ENCODE data around the gene STAT2. TPM values are rescaled to one million over a fixed set of nuclear protein-coding genes. Genes with fewer than 3 reads are reported as not detected.
A peak's percentile ranks its signal among the peaks of the same experiment; 100 is the strongest.

Gene STAT2
- total and polyA plus RNA-seq, 8 donors, result 25.5 to 88.5 (median 44.2) TPM

GRCh38 chr12:56307221-56307965 lies 52.5 kb downstream of the STAT2 start:
- 94 to 96% methylated on average over 7 of the region's 7 CpGs for WGBS, 2 donors
- Histone ChIP-seq H3K27me3 (no peaks in the 10 kb centered on the region), H3K27ac (no peak overlapping the region), H3K4me3 (no peak overlapping the region), H3K36me3 (peaks cover 0 to 7% (median 5%) of the 10 kb centered on the region in 3 donors), H3K9me3 (no peaks in the 10 kb centered on the region), H3K4me1 (no peaks in the 10 kb centered on the region)
- DNase-seq (no peak), FAIRE-seq (no peak), ATAC-seq (no peak)
- intact Hi-C loops (cut with DNase I), result no loop called here
- TF ChIP-seq CTCF (IDR thresholded peaks at IDR 0.05), result no peak

GRCh38 chr12:56304872-56305590 lies 54.9 kb downstream of the STAT2 start:
- Histone ChIP-seq H3K27ac (no peak overlapping the region), H3K4me1 (peaks cover 0 to 5% (median 3%) of the 10 kb centered on the region in 3 donors), H3K27me3 (no peaks in the 10 kb centered on the region), H3K36me3 (peaks cover 0 to 7% (median 5%) of the 10 kb centered on the region in 3 donors), H3K4me3 (no peak overlapping the region), H3K9me3 (no peaks in the 10 kb centered on the region)
- FAIRE-seq, result no peak
- no peak for DNase-seq
- intact Hi-C loops (cut with DNase I), result no loop called here
- TF ChIP-seq CTCF (IDR thresholded peaks at IDR 0.05), result no peak
- ATAC-seq, result no peak
- WGBS, 2 donors, result 92 to 93% methylated on average over 8 of the region's 8 CpGs

GRCh38 chr12:56304276-56304675 lies 55.6 kb downstream of the STAT2 start:
- H3K4me1 ChIP-seq, result peaks cover 0 to 5% (median 4%) of the 10 kb centered on the region in 3 donors
- H3K27ac ChIP-seq, result no peak overlapping the region
- ATAC-seq (no peak), FAIRE-seq (no peak), DNase-seq (no peak)
- H3K9me3 ChIP-seq, result no peaks in the 10 kb centered on the region
- intact Hi-C loops (cut with DNase I), result no loop called here
- 94% methylated on average over 3 of the region's 3 CpGs for WGBS, 2 donors
- H3K4me3 ChIP-seq, result no peak overlapping the region
- peaks cover 0 to 7% (median 0%) of the 10 kb centered on the region in 3 donors for H3K36me3 ChIP-seq
- H3K27me3 ChIP-seq, result no peaks in the 10 kb centered on the region
- no peak for TF ChIP-seq CTCF (IDR thresholded peaks at IDR 0.05)

GRCh38 chr12:56300644-56301464 lies 59.1 kb downstream of the STAT2 start:
- 30 to 33% methylated on average over 21 of the region's 21 CpGs for WGBS, 2 donors
- ATAC-seq (peak; percentile 20 to 49 (median 23)), FAIRE-seq (no peak), DNase-seq (peak in 1 of 6 donors; percentile 31)
- peak overlapping the region; percentile 53 to 98 (median 74) for H3K4me3 ChIP-seq
- H3K4me1 ChIP-seq, result peaks cover 5 to 30% (median 14%) of the 10 kb centered on the region in 3 donors
- no peaks in the 10 kb centered on the region for H3K36me3 ChIP-seq
- no peak for TF ChIP-seq CTCF (IDR thresholded peaks at IDR 0.05)
- intact Hi-C loops (cut with DNase I), result no loop called here
- H3K9me3 ChIP-seq, result no peaks in the 10 kb centered on the region
- no peaks in the 10 kb centered on the region for H3K27me3 ChIP-seq
- H3K27ac ChIP-seq, result peak overlapping the region; percentile 75 to 91 (median 88)
